Epidermal melanocyte (primary cell): Measurements from ENCODE around the gene ADCY4.

Source experiments
- DNase-seq: peaks from one replicate; pipeline ENCODE4 v3.0.0; 2011; ENCODE audit warnings: low spot score; ENCODE audit not compliant: insufficient read length

ADCY4 gene

GRCh38 chr14:24278424-24278823 lies 56.4 kb downstream of the ADCY4 start:
- DNase-seq, result no peak

- no peak for DNase-seq
Measured at GRCh38 chr14:24277606-24278321, 57.1 kb downstream of the ADCY4 start.

- DNase-seq, result no peak
Measured at GRCh38 chr14:24277071-24277470, 57.8 kb downstream of the ADCY4 start.

- DNase-seq, result no peak
Measured at GRCh38 chr14:24274101-24274543, 60.7 kb downstream of the ADCY4 start.

- no peak for DNase-seq
Measured at GRCh38 chr14:24273422-24273998, 61.4 kb downstream of the ADCY4 start.

- no peak for DNase-seq
Measured at GRCh38 chr14:24272467-24272866, 62.4 kb downstream of the ADCY4 start.

GRCh38 chr14:24271834-24272263 lies 63.0 kb downstream of the ADCY4 start:
- DNase-seq, result no peak

GRCh38 chr14:24271134-24271833 lies 63.6 kb downstream of the ADCY4 start, which contains the start of gene RABGGTA:
RABGGTA (minus strand) TSS chr14:24271597; CDS start chr14:24271115, 482 bp downstream.
- peak; percentile 94 for DNase-seq

GRCh38 chr14:24270537-24271133 lies 64.2 kb downstream of the ADCY4 start:
- DNase-seq, result no peak

GRCh38 chr14:24269910-24270536 lies 64.8 kb downstream of the ADCY4 start:
- DNase-seq, result no peak

GRCh38 chr14:24269368-24269767 lies 65.5 kb downstream of the ADCY4 start:
- DNase-seq, result no peak
